ENCODE results near the gene SORCS2.

Gene SORCS2

DNA sequence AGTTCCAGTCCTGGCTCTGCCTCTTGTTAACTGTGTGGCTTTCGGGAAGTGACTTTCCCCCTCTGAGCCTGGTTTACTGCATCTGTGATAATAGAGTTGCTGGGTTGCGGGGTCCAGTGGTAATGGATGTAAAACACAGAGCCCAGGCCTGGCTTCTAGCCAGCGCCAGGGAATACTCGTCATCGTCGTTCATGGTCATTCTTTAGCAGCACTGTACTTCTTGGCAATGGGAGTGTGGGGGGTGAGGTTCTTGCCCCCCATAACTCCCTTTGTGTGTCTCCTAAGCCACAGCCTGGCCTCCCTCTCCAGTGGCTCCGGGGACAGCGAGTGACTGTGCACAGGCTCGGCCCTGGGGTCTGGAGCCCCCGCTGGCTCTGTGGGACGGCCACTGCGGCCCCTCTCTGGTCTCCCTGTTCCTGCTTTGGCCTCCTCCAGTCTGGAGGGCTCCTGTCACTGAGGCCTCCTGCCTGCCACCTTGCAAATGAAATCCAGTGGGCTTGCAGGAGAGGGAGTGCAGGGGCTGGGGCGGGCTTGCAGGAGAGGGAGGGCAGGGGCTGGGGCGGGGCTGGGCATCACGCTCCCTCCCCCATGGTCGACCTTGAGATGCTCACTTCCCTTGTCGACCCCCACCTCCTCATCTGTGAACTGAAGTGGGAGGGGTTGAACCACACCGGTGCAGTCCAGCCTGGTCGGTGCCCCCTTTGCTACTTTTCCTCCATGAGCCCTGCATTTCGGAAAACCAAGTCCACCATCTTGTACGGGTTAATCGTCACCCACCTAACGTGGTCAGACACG lies 229.2 kb downstream of the SORCS2 start:
- DNase-seq: no peak

DNA sequence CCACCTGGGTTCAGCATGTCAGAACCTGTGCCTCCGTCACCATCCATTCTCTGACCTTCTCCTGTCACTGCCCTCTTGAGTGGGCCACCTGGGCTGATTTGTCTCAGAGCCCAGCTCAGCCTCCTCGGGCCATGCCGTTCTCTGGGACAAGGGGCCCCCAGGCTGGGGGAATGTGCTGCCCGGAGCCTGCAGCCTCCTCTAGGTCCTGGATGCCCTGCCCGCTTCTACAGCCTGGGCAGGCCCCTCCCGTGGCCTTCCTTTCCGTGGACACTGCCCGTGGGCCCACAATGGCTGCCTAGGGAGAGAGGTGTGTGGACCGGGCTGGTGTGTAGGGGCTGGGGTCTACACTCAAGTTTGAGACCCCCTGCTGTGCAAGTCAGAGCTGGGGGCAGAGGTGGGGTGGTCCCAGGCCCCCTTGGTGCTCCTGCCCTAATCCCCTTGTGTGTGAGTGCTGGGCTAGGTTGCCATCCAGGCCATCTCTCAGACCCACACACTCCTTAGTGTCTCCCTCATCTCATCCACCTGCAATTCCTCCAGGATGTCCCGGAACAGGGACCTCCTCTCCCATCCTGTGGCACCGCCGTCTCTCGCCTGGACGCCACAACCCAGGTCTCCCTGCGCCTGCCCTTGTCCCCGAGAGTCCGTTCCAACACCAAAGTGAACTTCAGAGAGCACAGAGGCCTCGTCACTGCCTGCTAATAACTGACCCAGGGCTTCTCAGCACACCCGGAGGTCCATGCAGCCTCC lies 230.0 kb downstream of the SORCS2 start:
- DNase-seq: no peak

DNA sequence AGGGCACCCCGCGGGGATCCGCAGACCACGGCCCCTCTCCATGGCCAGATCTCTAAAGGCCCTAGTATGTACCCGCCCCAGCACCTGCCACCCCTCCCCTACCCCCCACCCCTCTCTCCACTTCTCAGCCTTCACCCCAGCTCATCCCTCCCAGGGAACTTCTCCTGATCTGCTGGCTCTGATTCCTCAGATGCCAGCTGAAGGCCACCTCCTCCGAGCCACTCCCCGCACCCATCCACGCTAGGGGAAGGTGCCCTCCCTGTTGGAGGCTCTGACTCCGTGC lies 230.5 kb downstream of the SORCS2 start:
- no peak for DNase-seq

DNA sequence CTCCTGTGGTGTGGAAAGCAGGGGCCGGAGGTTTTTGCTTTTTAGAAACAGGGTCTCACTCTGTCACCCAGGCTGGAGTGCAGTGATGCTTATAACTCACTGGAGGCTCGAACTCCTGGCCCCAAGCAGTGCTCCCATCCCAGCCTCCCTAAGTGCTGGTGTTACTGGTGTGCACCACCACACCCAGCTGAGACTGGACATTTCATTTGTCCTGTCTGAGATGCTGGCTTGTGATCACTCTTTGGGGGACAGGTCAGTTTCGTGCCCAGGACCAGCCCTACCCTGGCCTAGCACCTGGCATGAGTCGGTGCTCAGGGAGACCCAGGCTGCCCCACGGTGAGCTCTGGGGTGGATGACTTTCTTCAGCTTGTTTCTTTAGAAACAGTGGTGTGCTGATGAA lies 231.1 kb downstream of the SORCS2 start:
- DNase-seq: no peak

DNA sequence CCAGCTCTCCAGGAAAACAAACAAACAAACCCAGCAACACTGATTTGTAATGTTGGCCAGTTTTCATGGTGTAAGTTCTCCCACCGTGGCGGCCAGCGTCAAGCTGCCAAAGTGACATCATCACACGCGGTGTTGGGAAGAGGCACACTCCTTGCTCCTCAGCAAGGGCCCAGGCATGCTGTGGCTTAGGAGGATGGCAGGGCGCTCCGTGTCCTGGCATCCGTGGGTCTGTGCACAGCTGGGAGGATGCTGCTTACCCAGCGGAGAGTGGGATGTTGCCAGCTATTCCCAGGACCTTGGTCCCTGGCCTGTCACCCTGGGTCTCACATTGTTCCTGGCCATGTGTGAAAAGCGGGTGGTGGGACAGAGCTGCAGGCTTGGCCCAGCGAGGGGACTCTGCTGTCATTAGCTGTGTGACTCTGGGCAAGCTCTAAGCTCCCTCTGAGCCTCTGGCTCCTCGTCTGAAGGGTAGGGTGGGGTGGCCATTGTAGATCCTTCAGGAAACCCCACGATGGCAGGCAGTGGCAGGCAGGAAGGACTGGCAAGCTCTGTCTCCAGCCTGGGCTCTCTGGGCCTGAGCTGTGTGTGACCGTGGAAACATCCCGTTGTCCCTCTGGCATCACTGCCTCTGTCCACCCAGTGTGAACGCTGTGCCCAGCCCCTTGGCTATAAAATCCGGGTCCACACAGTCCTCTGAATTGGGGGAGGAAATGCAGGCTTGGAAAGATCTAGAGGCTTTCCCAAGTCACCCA lies 231.6 kb downstream of the SORCS2 start:
- no peak for DNase-seq

DNA sequence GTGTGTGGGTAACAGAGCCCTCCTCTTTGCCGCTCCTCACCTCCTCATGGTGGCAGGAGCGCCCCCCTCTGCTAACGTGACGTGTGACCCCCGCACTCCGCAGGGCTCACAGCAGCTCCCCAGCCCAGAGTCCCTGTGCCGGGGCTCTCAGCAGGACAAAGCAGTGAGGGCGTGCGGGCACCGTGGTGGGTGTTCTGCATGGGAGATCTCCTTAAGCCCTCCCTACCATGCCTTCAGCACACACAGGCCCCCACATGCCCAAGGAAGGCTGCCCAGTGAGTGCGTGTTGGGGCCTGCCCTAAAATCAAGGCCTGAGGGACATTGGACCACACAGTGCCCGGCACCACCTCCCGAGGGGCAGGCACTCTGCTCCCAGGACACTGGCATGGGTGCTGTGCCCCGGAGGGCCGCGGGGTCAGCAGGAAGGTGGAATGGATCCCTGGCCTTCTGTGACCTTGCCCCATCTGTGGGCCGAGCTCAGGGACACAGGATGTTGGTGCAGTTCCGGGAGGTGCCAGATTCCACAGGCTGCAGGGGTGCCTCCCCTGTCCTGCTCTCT lies 232.3 kb downstream of the SORCS2 start:
- no peak for DNase-seq

DNA sequence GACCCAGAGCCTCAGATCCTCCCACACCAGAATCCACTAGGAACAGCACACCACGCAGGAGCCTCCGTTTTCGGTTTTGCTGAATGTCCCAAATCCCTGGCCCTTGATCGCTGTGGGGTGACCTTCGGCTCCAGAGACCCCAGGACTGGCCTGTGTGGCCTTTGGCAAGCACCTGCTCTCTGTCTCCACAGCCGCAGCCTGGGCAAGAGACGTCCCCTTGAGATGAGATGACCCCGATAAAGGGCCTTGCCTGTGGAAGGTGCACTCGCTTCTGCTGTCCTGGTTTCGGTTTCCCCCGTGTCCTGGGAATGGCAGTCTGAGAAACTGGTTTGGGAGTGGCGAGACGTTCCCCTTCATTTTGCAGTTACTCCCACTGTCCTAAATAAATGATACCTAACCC lies 232.8 kb downstream of the SORCS2 start:
- DNase-seq: no peak

DNA sequence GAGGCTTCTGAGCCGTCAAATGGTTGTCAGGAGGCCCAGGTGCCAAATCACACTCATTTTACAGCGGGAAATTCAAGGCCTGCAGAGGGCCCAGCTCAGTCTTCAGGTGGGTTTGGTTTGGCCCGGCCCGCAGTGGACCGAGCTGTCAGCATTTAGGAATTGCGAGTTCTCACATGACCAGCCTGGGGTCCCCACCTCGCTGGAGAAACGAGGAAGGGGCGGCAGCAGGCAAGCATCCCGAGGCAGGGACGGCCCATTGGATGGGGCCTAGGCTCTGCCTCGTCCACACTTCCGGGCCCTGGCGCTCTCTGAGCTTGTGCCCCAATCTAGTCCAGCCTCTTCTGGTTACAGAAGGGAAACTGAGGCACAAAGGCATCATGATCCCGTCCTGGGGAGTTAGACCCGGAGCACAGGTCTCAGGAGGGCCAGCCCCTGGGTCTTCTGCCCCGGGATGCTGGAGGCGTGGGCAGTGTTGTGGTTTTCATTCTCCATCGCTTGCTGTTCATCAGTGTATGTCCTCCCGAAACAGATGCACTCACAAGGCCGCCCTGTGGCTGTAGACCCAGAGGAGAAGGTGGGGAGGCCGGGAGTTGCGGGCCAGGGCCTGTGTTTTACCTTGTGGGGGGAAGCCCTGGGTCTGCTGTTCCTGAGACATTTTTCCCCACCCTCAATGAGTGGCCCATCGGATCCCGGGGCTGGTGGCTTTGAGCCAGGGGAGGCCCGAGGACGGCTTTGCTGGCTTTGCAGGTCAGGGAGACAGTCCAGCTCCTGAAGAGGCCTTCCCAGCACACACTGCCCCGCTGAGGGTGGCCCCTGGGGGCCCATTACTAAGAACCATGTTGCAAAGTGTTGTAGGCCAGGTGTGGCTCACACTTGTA lies 233.5 kb downstream of the SORCS2 start:
- no peak for DNase-seq

DNA sequence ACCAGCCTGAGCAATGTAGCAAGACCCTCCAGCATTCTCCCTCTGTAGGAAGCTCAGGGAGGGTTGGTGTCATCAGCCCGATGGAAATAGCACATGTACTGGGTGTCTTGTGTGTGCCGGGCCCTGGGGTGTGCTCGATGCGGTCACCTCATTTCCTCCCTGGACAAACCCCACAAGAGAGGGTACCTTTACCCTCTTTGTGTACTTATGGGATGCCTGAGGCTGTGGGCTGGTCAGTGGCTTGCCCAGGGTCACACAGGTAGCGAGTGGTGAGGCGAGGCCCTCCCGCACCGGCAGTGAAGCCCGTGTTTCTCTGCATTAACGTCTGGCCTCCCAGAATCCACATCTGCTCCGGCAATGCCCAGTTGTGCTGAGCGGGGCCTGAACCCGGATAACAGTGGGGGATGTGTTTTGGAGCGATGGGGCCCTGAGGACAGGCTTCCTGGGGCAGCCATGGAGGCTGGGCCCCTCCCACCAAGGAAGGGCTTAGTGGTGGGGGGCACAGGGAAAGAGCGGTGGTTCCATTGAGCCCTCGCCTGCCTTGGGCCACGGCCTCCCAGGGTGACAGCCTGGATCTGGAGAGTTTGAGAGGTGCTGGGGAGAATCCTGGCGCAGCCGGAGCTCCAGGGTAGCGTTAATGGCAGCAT lies 234.3 kb downstream of the SORCS2 start:
- DNase-seq: no peak

DNA sequence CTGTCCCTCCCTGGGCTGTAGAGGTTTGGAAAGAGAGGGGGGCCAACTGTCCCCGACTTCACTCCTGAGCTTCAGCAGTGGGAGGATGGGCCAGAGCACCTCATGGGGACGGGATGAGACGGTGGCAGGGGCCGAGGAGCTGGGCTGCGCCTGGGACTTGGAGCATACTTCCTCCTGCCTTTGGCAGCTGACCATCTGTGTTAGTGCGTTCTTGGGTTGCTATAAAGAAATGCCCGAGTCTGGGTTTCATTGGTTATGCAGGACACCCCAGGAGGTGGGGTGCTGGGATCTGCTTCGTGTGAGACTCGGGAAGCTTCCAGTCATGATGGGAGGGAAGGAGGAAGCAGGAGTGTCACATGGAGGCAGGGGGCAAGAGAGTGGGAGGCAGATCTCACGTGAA lies 235.0 kb downstream of the SORCS2 start:
- DNase-seq: no peak

DNA sequence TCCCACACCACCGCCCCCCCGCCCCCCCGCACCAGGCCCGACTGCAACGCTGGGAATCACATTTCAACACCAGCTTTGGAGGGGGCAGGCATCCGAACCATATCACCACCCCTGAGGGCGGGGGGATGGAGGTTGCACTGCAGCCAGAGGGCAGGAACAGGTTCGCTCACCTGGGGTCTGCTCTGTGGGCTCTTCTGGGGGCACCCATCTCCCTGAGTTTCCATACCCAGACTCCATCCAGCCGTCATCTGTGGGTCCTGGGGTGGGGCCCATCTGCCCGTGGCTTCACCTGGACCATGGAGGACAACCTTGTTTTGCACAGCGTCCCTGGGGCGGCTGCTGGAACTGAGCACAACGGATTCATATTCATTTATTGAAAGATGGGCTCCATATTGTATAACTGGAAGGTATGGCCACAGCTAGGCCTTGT lies 235.5 kb downstream of the SORCS2 start:
- DNase-seq: no peak

DNA sequence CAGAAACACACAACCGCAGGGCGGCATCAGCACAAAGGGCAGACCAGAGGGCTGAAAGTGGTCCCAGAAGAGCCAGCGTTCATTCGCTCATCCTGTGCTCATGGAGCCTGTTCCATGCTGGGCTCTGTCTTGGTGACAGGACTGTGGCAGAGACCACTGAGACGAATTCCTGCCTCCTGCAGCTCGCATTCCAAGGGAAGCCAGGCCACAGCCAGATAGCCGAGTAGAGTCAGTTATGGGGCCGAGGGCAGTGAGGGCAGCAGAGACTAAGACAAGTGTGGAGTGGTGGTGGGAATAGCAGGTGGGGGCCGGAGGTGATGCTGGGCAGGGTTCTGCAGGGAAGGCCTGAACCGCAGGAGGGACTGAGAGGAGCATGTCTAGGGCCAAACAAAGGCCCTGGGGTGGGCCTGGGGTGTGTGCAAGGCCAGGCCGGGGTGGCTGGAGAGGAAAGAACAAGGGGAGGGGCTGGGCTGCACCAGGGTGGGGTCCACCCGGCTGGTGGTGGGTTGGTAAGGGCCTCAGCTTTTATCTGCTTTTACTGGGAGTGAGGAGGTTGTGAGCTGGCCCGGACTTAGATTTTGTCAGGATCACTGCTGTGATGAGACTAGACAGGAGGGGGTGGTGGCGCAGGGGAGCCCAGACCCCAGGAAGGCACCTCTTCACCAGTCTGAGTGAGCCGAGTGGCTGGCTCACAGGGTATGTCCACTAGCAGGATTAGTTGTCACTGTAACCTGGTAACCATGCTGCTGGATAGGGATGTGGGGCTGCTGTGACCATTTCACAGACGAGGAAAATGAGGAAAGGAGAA lies 236.1 kb downstream of the SORCS2 start:
- no peak for DNase-seq

DNA sequence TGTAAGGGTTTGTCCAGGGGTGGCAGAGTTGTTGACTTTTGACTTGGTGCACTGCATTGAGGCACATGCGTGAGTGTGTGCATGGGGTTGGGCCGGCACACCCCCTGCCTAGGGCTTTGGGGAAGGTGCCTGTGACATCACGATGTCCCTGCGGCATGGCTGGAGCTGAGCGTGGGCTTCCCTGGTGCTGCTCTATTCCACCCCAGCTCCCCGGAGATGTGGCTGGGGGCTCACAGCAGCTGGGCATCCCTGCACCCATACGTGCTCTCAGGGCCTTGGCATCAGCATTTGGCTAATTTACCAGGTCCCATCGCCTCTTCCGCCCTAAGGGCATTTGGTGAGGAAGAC lies 236.7 kb downstream of the SORCS2 start:
- DNase-seq: no peak

DNA sequence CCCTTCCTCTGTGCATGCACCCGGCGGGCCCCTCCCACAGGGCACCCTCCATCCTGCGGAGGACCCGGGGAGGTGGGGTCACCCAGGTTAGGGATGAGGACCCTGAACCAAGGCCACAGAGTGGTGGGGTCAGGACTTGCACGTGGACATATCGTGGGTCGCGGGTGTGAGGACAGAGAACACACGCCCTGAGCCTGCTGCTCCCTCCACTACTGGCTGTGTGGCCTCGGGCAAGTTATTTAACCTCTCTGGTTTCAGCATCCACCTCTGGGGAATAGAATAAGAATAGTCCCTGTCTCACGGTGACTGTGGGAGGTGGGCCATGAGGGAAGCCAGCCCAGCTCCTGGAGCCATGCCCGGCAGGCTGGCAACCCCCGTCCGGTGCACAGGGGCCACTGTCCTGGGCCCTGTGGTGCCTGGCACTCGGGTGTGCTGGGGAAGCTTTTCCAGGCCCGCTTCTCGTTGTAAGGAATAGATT lies 237.3 kb downstream of the SORCS2 start:
- no peak for DNase-seq

DNA sequence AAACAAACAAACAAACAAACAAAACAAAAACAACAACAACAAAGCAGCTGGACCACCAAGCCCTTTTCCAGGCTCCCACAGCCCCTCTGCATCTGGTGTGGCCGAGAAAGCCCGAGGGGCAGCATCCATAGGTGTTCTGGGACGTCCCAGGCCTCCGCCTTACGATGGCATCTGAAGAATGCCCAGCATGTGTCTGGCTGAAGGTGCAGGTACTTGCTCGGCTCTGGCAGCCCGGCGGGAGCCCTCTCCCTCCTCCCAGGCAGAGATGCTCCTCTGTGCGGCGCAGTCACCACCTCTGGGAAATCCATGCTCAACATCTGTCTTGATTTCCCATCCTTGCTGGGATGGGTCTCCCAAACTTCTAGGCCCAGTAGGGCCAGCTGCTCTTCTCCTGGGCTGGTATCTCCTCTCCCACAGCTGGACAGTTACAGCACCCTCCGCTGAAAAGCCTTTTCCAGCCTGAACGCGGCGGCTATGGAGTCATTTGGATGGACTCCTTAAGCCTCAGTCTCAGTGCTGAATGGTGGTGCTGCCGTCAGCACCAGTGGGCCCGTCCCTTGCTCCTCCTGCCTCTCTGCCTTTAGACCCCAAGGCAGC lies 238.1 kb downstream of the SORCS2 start:
- DNase-seq: no peak

DNA sequence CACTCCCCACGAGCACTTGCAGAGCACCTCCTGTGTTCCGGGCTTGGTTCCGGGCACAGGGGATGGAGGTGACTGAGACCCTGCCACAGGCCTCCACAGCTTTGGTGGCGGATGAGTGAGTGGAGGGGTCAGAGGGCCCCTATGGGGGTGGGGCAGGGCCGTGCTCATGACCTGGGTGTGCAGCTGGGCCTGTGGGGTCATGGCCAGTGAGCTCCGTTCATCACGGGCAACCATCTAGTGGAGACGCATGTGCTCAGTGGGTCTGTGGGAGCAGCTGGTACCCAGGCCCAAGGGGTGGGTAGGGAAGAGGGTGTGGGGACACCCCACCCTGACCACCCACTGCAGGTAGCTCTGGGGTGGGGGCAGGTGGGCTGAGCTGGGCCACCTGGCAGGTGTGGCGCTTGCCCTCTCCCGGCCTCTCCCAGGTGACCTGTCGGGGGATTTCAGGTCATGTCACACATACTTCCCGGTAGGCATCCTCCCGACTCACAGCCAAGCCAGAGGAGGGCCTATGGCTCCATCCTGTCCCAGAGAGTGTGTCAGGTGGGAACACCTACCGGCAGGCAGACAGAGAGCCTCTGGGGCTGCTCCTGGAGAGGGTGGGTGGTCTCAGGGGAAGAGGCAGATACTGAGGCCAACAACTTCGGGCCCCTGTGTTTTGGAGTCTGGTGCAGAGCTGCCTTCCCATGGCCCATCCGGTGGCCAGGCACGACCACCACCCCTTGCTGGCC lies 238.8 kb downstream of the SORCS2 start:
- DNase-seq: no peak

DNA sequence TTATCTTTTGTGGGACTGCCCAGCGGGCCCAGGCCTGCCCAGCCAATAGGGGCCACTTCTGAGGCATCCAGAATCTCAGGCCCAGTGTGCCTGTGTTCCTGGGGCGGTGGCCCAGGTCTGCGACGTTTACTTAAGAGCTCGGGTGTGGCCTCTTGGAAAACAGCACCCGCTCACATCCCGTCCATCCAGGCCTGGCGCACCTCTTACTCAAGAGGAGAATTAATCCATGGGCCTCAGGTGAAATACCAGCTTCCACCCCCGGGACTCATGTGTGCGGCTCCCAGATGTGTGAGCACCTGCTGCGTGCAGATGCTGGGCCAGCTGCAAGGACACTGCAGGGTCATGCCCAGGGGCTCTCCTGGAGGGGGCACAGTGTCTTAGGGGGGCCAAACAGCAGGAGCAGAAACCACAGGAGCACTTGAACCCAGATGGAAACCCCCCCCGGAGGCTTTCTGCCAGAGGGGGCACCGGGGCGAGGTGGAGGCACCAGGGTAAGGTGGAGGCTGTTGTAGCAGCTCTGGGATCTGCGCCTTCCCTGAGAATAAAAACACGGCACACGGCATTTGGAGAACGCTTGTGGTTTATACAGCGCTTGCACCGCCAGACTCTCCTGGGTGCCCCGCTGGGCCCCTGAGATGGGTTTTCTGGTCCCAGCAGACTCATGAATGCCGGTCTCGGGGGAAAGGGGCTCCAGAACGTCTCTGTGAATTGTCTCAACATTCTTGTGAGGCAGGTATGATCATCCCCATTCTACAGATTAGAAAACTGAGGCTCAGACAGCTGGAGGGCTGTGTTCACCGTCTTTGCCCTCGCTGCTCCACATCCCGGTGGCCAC lies 239.6 kb downstream of the SORCS2 start:
- no peak for DNase-seq

DNA sequence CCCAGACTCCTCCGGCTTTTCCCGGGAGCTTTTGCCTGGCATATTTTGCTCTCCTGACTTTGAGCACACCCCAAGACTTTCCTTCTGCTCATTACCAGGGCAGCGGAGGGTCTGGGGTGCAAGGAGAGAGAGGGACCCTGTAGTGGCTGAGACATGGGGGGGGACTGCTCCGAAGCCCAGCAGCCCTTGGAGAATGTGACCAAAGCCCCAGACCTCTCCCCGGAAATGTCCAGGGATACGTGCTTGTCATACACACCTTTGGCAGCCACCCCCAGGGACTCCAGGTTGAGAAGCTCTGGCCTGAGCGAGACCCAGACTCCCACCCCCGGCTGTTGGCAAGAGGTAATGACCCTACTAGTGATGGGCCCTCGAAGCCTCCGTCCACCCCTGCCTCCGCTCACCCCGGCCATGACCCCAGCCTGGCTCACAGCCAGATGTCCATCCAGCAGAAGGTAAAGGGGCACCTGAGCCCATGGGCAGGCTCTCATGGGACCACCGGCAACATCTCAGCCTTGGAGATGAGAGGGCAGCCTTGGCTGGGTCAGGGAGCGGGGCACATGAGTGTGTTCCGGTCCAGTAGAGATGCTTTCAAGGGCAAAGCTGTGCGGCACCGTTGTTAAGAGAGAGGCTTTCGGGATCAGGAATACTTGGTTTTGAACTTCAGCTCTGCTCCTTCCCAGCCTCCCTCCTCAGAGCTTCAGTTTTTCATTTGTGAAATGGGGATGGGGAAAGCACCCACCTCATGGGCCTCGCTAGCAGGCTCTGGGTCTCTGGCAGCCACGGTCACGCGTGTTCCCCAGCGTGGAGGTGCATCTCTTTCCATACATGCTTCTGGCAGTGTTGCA lies 240.4 kb downstream of the SORCS2 start:
- no peak for DNase-seq
